ENCODE data around the gene ZNF283.

DNA sequence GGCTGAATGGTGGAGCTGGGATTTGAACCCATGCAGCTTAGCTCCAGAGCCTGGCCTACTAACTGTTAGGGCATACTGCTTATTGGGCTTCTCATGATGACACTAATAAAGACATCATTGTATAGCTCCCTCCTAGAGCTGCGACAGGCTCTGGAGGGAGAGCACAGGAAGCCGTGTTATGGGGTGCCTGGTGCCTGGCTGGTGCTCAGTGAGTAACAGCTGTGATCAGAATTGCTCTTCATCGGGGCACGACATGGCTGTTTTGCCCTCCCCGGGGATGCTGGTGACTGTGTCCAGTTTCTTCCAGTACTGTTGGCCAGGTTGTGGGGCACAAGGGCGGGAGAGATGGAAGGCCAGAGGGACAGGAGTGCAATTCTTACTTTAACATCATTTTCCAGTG is 30.0 kb upstream of the ZNF283 start:
- no peak for TF ChIP-seq POLR2AphosphoS5 (IDR thresholded peaks at IDR 0.05; ENCODE audit: insufficient read depth in 1 of 2, low read depth in 1 of 2)
- TF ChIP-seq, protein P1, sequence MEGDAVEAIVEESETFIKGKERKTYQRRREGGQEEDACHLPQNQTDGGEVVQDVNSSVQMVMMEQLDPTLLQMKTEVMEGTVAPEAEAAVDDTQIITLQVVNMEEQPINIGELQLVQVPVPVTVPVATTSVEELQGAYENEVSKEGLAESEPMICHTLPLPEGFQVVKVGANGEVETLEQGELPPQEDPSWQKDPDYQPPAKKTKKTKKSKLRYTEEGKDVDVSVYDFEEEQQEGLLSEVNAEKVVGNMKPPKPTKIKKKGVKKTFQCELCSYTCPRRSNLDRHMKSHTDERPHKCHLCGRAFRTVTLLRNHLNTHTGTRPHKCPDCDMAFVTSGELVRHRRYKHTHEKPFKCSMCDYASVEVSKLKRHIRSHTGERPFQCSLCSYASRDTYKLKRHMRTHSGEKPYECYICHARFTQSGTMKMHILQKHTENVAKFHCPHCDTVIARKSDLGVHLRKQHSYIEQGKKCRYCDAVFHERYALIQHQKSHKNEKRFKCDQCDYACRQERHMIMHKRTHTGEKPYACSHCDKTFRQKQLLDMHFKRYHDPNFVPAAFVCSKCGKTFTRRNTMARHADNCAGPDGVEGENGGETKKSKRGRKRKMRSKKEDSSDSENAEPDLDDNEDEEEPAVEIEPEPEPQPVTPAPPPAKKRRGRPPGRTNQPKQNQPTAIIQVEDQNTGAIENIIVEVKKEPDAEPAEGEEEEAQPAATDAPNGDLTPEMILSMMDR (IDR thresholded peaks at IDR 0.05) = no peak
